HUES6 (cell line): ENCODE results near the gene XBP1.
"Not testable (repeated sequence)": the region's sequence is repeated elsewhere in the genome, so short reads cannot be mapped to it uniquely, and the experiment has no call there.

ENCODE experiments used
- H3K27ac ChIP-seq: 2 replicates; pipeline ENCODE4 v1.7.0; 2013; ENCODE audit warnings: low read depth, mild to moderate bottlenecking, low read length, inconsistent platforms
- H3K27me3 ChIP-seq: 2 replicates; pipeline ENCODE4 v1.6.1; 2013; ENCODE audit warnings: low read length; ENCODE audit not compliant: control insufficient read depth, insufficient read depth
- H3K36me3 ChIP-seq: 2 replicates; pipeline ENCODE4 v1.6.1; 2013; ENCODE audit warnings: low read length; ENCODE audit not compliant: control insufficient read depth, insufficient read depth
- H3K4me1 ChIP-seq: 2 replicates; pipeline ENCODE4 v1.6.1; 2013; ENCODE audit warnings: low read length; ENCODE audit not compliant: control insufficient read depth, insufficient read depth
- H3K4me3 ChIP-seq: 2 replicates; pipeline ENCODE4 v1.5.1; 2013; ENCODE audit warnings: low read depth, low read length
- H3K9ac ChIP-seq: one replicate; pipeline ENCODE4 v1.6.1; 2013; ENCODE audit warnings: mild to moderate bottlenecking, low read length
- H3K9me3 ChIP-seq: 2 replicates; pipeline ENCODE4 v1.6.1; 2013; ENCODE audit warnings: low read depth, low read length; ENCODE audit not compliant: control insufficient read depth, insufficient read depth

XBP1 gene

DNA sequence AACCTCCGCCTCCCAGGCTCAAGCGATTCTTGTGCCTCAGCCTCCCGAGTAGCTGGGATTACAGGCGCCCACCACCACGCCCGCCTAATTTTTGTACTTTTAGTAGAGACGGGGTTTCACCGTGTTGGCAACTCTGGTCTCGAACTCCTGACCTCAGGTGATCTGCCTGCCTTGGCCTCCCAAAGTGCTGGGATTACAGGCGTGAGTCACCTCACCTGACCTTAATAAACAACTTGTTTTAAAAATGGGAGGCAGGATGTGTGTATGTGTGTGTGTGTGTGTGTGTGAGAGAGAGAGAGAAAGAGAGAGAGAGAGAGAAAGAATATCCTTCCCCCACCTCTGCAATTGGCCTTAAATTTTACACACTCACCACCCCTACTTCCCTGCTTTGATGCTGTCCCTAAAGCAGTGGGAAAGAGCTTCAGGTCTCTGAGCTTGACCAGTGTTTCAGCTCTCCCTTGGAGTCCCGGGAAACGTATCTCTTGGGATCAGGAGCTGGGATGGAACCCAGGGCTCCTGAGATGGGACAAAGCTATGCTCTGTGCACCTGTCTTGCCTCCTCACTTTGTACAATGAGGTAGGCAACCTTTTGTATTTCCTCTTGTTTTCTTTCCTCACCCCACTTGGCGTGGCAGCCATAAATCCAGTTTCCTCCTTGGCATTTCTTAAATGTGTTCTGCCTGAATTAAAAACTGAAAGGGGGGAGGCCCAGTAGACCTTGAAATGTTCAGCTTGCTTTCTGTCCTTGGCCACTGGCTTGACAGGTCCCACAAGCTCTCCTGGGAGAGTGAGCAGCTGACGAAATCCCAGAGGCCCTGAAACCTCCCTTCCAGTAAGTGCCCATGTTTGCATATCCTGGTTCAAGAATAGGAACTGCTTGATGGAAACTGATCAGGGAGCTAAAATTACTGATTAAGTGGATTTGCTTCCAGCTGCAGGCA is 17.8 kb upstream of the XBP1 start:
- H3K36me3 ChIP-seq = no peaks in the 10 kb centered on the region
- no peak overlapping the region for H3K27ac ChIP-seq
- no peak overlapping the region for H3K4me3 ChIP-seq
- H3K9me3 ChIP-seq = no peaks in the 10 kb centered on the region
- no peak overlapping the region for H3K9ac ChIP-seq
- no peaks in the 10 kb centered on the region for H3K27me3 ChIP-seq
- peaks cover 8% of the 10 kb centered on the region for H3K4me1 ChIP-seq

DNA sequence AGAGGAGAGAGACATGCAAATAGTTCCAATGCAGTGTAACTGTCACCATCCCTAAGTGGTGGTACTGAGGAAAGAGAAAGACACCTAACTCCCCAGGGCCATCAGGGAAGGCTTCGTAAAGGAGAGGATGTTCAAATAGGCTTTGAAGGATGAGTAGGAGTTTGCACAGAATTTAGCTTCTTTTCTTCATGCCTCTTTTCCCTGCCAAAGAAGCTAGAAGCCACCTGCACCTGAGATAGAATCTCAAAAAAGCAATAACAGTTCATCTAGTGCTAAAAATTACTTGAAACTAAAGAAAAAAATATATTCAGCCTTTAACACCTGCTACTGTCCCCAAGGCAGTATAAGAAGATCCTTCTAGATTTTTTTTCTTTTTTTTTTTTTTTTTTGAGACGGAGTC is 16.7 kb upstream of the XBP1 start:
- Histone ChIP-seq H3K4me1 (peaks cover 8% of the 10 kb centered on the region), H3K4me3 (no peak overlapping the region), H3K27me3 (no peaks in the 10 kb centered on the region), H3K9me3 (no peaks in the 10 kb centered on the region), H3K27ac (no peak overlapping the region), H3K36me3 (no peaks in the 10 kb centered on the region), H3K9ac (no peak overlapping the region)

DNA sequence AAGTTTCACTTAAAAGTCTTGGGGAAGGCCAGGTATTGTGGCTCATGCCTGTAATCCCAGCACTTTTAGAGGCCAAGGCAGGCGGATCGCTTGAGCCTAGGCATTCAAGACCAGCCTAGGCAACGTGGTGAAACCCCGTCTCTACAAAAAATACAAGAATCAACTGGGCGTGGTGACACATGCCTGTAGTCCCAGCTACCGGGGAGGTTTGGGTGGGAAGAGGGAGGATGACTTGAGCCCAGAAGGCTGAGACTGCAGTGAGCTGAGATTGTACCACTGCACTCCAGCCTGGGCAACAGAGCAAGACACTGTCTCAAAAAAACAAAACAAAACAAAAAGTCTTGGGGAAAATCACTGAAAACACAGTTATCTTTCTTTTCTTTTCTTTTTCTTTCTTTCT is 15.4 kb upstream of the XBP1 start:
- Histone ChIP-seq H3K4me3 (no peak overlapping the region), H3K36me3 (no peaks in the 10 kb centered on the region), H3K9me3 (no peaks in the 10 kb centered on the region), H3K9ac (no peak overlapping the region), H3K4me1 (peaks cover 8% of the 10 kb centered on the region), H3K27ac (no peak overlapping the region), H3K27me3 (no peaks in the 10 kb centered on the region)

DNA sequence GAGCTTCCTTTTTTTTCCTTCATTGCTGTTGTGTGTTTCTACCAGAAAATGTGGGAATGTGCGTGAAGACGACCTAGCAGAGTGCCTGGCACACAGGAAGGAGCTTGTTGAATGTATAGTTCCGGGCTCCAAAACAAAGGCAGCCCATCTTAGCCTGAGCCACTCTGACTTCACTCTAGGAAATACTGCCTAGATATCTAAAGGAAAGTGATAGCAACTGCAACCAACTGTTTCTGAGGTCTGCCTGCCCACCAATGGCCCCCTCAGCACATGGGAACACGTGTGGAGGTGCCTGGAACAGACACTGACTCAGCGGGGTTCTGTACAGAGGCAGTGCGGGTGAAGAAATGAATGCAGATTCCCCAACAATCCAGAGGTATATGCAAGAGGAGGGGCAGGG is 14.7 kb upstream of the XBP1 start:
- H3K36me3 ChIP-seq = no peaks in the 10 kb centered on the region
- no peak overlapping the region for H3K27ac ChIP-seq
- no peak overlapping the region for H3K4me3 ChIP-seq
- no peaks in the 10 kb centered on the region for H3K27me3 ChIP-seq
- no peak overlapping the region for H3K9ac ChIP-seq
- peaks cover 8% of the 10 kb centered on the region for H3K4me1 ChIP-seq
- H3K9me3 ChIP-seq = no peaks in the 10 kb centered on the region

DNA sequence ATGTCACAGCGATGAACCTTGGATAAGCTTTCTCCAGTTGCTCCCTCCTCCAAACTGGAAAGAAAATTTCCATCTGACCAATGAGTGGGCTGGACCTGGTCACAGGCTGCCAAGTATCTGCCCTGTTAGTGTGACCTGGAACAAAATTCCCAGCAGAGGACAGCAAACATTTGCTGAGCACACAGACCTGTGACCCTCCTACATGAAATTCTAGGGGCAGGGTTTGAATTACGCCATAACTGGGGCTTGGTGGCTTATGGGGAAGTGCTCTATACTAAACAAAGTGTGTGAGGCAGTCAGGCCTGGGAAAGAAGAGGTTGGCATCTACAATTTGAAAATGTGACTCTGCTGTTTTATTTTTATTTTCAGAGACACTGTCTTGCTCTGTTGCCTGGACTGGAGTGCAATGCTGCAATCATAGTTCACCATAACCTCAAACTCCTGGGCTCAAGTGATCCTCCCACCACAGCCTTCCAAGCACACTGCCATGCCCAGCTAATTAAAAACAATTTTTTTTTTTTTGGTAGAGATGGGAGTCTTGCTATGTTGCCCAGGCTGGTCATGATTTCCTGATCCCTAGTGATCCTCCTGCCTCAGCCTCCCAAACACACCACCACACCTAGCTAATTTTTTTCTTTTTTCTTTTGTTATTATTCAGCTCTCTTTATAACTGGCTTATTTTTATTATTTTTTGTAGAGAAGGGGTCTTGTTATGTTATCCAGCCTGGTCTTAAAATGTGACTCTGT is 13.6 kb upstream of the XBP1 start:
- H3K9ac ChIP-seq = no peak overlapping the region
- no peaks in the 10 kb centered on the region for H3K9me3 ChIP-seq
- peaks cover 8% of the 10 kb centered on the region for H3K4me1 ChIP-seq
- no peak overlapping the region for H3K4me3 ChIP-seq
- H3K27me3 ChIP-seq = no peaks in the 10 kb centered on the region
- H3K27ac ChIP-seq = no peak overlapping the region
- no peaks in the 10 kb centered on the region for H3K36me3 ChIP-seq

DNA sequence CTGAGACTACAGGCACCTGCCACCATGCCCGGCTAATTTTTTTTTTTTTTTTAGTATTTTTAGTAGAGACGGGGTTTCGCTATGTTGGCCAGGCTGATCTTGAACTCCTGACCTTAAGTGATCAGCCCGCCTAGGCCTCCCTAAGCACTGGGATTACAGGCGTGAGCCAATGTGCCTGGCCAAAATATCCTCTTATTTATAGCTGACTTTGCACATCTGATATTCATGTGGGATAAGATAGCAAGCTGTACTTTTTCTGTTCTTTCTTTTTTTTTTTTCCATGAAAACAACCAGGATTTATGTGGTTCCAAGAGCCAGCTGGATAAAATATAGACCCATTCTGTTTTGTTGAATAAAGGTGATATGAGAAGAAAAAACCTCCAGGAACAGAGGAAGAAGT is 12.1 kb upstream of the XBP1 start:
- no peak overlapping the region for H3K27ac ChIP-seq
- no peak overlapping the region for H3K4me3 ChIP-seq
- no peaks in the 10 kb centered on the region for H3K9me3 ChIP-seq
- H3K36me3 ChIP-seq = 0 out of 2 replicates have a peak, but pooled peaks cover 2% of the 10 kb centered on the region
- H3K27me3 ChIP-seq = no peaks in the 10 kb centered on the region
- H3K9ac ChIP-seq = no peak overlapping the region
- no peaks in the 10 kb centered on the region for H3K4me1 ChIP-seq

DNA sequence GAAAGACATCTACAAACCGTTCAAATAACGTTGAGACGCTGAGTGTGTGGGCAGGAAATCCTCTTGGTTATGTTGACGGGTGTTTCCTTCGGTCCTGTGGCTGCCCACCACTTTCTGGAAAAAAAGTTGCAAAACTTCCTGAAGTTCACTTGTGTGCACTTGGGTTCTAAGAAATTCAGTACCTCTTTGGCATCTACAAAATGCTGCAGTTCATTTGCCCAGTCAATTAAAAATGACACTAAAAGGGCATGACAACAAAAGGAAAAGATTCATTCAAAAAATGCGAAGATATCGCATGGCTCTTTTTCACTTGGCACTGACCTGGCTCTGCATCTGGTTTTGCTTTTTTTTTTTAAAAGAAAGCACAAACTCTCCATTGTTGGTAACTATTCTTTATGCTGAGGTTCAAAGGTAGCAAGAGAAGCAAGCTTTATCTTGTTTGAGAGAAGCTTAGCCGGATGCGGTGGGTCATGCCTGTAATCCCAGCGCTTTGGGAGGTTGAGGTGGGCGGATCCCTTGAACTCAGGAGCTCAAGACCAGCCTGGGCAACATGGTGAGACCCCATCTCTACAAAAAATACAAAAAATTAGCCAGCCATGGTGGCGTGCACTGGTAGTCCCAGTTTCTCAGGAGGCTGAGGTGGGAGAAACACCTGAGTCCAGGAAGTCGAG is 10.6 kb upstream of the XBP1 start:
- Histone ChIP-seq H3K27ac (no peak overlapping the region), H3K9ac (no peak overlapping the region), H3K9me3 (no peaks in the 10 kb centered on the region), H3K36me3 (0 out of 2 replicates have a peak, but pooled peaks cover 2% of the 10 kb centered on the region), H3K27me3 (no peaks in the 10 kb centered on the region), H3K4me3 (no peak overlapping the region), H3K4me1 (no peaks in the 10 kb centered on the region)

DNA sequence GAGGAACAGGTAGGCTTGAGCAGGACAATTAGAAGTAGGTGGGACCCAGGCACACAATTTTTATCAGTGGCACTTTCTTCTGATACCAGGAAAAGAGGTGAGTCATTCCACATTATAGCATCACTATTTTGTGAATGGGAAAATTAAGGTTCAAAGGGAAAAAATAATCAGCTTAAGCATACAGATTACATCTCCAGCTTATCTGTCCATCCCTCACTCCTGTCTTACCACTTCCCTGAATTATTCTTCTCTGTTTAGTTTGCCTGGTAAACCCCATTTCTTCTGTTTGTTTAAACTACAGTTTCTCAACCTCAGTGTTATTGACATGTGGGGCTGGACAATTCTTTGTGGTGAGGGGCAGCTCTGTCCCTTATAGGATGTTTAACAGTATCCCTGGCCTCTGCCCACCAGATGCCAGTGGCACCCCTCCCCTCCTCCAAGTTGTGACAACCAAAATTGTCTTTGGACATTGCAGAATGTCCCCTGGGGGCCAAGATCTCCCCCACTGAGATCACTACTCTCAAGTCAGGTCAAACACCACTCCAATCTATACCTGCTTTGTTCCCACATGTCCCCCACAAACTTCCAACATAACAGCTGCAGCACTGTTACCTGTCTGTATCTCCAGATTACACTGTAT is 8.5 kb upstream of the XBP1 start:
- H3K4me1 ChIP-seq = no peaks in the 10 kb centered on the region
- no peaks in the 10 kb centered on the region for H3K27me3 ChIP-seq
- H3K9ac ChIP-seq = no peak overlapping the region
- H3K9me3 ChIP-seq = no peaks in the 10 kb centered on the region
- 0 out of 2 replicates have a peak overlapping the region, but pooled peaks have one; percentile 45 for H3K27ac ChIP-seq
- H3K4me3 ChIP-seq = no peak overlapping the region
- 0 out of 2 replicates have a peak, but pooled peaks cover 2% of the 10 kb centered on the region for H3K36me3 ChIP-seq

DNA sequence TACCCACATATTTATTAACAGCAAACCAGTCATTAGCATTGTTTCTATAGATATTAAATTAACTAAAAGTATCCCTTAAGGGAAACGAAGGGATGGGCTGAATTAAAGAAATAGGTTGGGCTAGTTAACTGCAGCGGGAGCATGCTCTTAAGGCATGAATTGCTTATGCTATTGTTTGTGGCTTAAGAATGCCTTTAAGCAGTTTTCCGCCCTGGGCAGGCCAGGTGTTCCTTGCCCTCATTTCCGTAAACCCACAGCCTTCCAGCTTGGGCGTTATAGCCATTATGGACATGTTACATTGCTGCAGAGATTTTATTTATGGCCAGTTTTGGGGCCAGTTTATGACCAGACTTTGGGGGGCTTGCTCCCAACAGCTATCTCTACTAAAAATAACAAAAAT is 5.1 kb upstream of the XBP1 start:
- not testable (repeated sequence) for H3K9me3 ChIP-seq, H3K27ac ChIP-seq, H3K4me1 ChIP-seq, H3K9ac ChIP-seq, H3K4me3 ChIP-seq, H3K36me3 ChIP-seq, H3K27me3 ChIP-seq

DNA sequence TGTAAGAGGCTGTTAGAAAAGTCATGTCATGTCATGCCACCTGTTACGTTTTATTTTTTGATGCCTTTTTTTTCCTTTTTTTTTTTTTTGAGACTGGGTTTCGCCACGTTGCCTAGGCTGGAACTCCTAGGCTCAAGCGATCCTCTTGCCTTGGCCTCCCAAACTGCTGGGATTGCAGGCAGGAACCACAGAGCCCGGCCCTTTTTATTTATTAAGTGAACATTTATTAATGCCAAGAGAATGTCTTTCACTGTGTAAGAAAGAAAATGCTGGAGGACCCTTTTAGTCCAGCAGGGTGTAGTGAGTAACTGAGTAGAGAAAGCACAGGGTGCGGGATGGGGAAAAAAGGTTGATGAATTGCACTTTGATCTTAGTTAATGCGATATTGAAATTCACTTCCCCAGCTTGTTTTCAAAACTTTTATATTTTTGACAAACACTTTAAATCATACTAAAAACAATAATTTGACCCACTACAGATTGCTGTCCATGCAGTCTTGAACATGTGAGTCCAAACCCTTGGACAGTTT is 2.3 kb upstream of the XBP1 start:
- Histone ChIP-seq H3K27me3 (no peaks in the 10 kb centered on the region), H3K4me1 (peaks cover 14% of the 10 kb centered on the region), H3K27ac (no peak overlapping the region), H3K9me3 (no peaks in the 10 kb centered on the region), H3K9ac (no peak overlapping the region), H3K4me3 (no peak overlapping the region), H3K36me3 (peaks cover 17% of the 10 kb centered on the region)
